Measurements from ENCODE around the gene RFC1. TPM values are rescaled to one million over a fixed set of nuclear protein-coding genes. Genes with fewer than 3 reads are reported as not detected.

Gene RFC1
- total RNA-seq, 2 donors from 2014 or later: 28.2 to 28.7 TPM

DNA sequence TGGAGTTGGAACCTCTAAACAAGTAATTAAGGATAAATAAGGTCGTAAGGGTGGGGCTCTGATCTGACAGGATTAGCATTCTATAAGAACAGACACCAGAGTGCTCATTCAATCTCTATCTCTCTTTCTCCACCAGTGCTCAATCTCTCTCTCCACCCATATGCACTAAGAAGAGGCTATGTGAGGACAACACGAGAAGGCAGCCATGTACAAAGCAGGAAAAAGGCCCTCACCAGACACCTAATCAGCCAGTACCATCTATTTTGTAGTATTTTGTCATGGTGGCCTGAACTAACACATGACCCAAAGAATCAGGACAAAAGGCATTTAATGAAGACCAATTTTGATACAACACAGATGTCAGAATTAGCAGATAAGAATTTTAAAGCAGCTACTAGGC lies 16.8 kb downstream of the RFC1 start:
- Histone ChIP-seq H3K9ac (ENCODE audit: low read depth in 2 of 2, low read length in 2 of 2) (no peak overlapping the region), H3K36me3 (no peaks in the 10 kb centered on the region), H3K27ac (no peak overlapping the region), H3K4me1 (peaks cover 3% of the 10 kb centered on the region), H3K9me3 (no peaks in the 10 kb centered on the region), H3K4me3 (no peak overlapping the region), H3K27me3 (no peaks in the 10 kb centered on the region)
- TF ChIP-seq, protein P1, sequence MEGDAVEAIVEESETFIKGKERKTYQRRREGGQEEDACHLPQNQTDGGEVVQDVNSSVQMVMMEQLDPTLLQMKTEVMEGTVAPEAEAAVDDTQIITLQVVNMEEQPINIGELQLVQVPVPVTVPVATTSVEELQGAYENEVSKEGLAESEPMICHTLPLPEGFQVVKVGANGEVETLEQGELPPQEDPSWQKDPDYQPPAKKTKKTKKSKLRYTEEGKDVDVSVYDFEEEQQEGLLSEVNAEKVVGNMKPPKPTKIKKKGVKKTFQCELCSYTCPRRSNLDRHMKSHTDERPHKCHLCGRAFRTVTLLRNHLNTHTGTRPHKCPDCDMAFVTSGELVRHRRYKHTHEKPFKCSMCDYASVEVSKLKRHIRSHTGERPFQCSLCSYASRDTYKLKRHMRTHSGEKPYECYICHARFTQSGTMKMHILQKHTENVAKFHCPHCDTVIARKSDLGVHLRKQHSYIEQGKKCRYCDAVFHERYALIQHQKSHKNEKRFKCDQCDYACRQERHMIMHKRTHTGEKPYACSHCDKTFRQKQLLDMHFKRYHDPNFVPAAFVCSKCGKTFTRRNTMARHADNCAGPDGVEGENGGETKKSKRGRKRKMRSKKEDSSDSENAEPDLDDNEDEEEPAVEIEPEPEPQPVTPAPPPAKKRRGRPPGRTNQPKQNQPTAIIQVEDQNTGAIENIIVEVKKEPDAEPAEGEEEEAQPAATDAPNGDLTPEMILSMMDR (IDR thresholded peaks at IDR 0.05): no peak
- intact Hi-C loops (cut with DNase I): no loop called here
- DNase-seq: no peak

DNA sequence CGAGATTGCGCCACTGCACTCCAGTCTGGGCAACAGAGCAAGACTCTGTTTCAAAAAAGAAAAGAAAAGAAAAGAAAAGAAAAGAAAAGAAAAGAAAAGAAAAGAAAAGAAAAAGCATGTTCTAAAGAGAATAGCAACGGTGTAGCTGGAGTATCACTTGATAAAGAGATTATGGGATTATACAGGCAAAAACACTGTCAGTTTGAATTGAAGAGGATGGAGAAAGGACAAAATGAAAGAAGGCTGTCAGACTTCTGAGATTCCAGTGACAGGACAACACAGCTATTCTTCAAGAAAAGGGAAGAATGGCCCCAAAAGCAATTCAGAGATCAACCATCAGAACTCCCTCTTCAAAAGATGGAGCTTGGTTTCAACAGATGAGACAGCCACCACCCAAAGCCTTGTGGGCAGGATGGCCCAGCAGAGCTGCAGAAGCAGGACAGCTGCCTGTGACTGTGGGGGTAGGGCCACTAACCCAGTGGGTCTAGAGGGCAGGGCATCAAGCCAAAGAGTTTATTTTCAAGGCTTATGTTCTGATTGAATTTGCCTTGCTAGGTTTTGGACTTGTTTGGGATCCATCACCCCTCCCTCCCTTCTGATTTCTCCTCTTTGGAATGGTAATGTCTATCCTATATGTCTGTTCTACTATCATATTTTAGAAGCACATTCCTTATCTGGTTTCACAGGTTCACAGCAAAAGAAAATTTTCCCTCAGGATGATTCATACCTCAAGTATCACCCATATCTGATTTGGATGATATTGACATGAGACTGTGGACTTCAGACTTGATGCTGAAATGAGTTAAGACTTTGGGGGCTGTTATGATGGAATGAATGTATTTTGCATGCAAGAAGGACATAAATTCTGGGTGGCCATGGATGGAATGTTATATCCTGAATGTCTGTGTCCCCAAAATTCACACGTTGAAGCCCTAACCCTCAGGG lies 17.5 kb downstream of the RFC1 start:
- H3K36me3 ChIP-seq: no peaks in the 10 kb centered on the region
- H3K27me3 ChIP-seq: no peaks in the 10 kb centered on the region
- peaks cover 3% of the 10 kb centered on the region for H3K4me1 ChIP-seq
- no peak overlapping the region for H3K27ac ChIP-seq
- H3K9me3 ChIP-seq: no peaks in the 10 kb centered on the region
- intact Hi-C loops (cut with DNase I): no loop called here
- no peak overlapping the region for H3K9ac ChIP-seq (ENCODE audit: low read depth in 2 of 2, low read length in 2 of 2)
- no peak for DNase-seq
- TF ChIP-seq, protein P1 (IDR thresholded peaks at IDR 0.05): no peak
- H3K4me3 ChIP-seq: no peak overlapping the region

DNA sequence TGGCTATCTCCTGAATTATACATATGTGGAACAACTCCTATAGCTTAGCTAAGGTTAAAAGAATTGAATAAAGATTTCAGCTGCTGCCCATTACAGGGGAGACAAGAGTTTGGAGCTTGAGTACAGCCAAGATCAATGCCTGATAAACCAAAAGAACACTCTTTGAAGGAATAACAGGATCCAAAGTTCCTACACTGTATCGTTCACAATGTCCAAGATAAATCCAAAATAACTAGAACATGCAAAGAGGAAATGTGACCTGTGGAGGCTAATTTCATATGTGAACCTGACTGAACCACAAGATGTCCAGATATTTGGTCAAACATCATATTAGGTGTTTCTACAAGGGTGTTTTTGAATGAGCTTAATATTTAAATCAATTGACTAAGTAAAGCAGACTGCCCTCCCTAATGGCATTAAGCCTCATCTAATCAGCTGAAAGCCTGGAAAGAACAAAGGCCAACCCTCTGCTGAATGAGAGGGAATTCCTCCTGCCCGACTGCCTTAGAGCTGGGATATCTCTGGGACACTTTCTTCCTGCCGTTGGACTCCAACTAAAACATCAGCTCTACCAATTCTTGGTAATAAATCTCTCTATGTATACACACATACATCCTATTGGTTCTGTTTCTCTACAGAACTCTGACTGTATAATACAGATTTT lies 19.2 kb downstream of the RFC1 start:
- no peak overlapping the region for H3K27ac ChIP-seq
- no peaks in the 10 kb centered on the region for H3K9me3 ChIP-seq
- no peak overlapping the region for H3K9ac ChIP-seq (ENCODE audit: low read depth in 2 of 2, low read length in 2 of 2)
- TF ChIP-seq, protein P1 (IDR thresholded peaks at IDR 0.05): no peak
- no peak overlapping the region for H3K4me3 ChIP-seq
- no peaks in the 10 kb centered on the region for H3K4me1 ChIP-seq
- intact Hi-C loops (cut with DNase I): no loop called here
- H3K27me3 ChIP-seq: no peaks in the 10 kb centered on the region
- DNase-seq: no peak
- H3K36me3 ChIP-seq: no peaks in the 10 kb centered on the region

DNA sequence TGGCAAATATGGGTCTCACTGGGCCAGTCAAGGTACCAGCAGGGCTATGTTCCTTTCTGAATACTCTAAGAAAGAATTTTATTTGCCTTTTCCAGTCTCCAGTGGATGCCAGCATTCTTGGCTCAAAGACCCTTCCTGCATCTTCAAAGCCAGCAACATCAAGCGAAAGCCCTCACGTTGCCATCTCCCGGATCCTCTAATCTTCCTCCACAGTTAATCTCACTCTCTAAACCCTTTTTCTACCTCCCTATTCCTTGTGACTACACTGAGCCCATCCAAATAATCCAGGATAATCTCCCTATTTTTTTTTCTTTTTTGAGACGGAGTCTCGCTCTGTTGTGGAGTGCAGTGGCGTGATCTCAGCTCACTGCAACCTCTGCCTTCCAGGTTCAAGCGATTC lies 23.4 kb downstream of the RFC1 start:
- no peak overlapping the region for H3K27ac ChIP-seq
- no peaks in the 10 kb centered on the region for H3K4me1 ChIP-seq
- no peak for DNase-seq
- H3K27me3 ChIP-seq: no peaks in the 10 kb centered on the region
- no peaks in the 10 kb centered on the region for H3K9me3 ChIP-seq
- no peak overlapping the region for H3K4me3 ChIP-seq
- TF ChIP-seq, protein P1 (IDR thresholded peaks at IDR 0.05): no peak
- no peak overlapping the region for H3K9ac ChIP-seq (ENCODE audit: low read depth in 2 of 2, low read length in 2 of 2)
- no peaks in the 10 kb centered on the region for H3K36me3 ChIP-seq
- intact Hi-C loops (cut with DNase I): no loop called here

DNA sequence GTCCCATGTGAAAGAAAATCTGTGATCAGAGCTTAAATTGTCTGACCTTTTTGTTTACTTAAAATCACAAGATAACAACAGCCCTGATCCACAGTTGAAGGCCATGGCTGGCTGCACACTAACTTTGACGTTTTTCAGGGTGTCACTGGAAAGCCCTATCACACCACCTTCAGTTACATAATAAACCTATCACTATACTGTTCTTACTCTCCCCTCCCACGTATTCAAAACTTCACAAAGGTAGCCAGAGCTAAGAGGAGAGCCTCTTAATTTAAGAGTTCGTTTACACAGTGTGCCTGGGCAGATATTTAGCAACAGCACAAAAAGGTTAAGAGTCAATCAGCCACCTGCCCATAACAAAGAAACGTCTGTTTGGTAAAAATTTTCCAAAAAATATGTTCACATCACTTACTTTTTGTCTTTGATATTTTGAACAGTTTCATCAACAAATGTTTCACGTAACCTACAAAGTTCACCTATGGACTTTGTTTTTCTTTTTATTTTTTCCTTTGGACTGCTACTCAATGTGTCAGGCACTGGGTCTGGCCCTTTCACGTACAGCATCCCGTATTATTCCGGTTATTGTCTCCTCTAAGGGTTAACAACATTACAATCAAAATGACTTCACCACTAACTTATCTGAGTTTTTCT lies 25.0 kb downstream of the RFC1 start:
- H3K27me3 ChIP-seq: no peaks in the 10 kb centered on the region
- no peak overlapping the region for H3K4me3 ChIP-seq
- no peaks in the 10 kb centered on the region for H3K36me3 ChIP-seq
- TF ChIP-seq, protein P1 (IDR thresholded peaks at IDR 0.05): no peak
- DNase-seq: no peak
- no peak overlapping the region for H3K27ac ChIP-seq
- no peaks in the 10 kb centered on the region for H3K9me3 ChIP-seq
- H3K4me1 ChIP-seq: no peaks in the 10 kb centered on the region
- intact Hi-C loops (cut with DNase I): no loop called here
- no peak overlapping the region for H3K9ac ChIP-seq (ENCODE audit: low read depth in 2 of 2, low read length in 2 of 2)
